Measurements from ENCODE around the gene MRS2. TPM values are rescaled to one million over a fixed set of nuclear protein-coding genes. Genes with fewer than 3 reads are reported as not detected.

Gene MRS2
- polyA plus RNA-seq, 1 of the 3 experiments (the other 2 are of a cell fraction) = 9.4 TPM

- no peak overlapping the region for H3K27ac ChIP-seq (ENCODE audit: low read depth in 2 of 2, low read length in 1 of 2)
- H3K4me3 ChIP-seq (ENCODE audit: low read depth in 2 of 2, low read length in 1 of 2) = no peak overlapping the region
- CTCF ChIA-PET = interaction anchor here (1.0 to 1.5 kb wide), 2 partner anchors 23 to 127 kb away, joined by 4 to 5 read pairs; no protein-coding TSS in a partner anchor
- H3K36me3 ChIP-seq (replicated peaks in 1 of 2; ENCODE audit: control insufficient read depth in 1 of 2, insufficient read depth in 2 of 2, low read length in 1 of 2) = no peaks in the 10 kb centered on the region
- H2AFZ ChIP-seq (ENCODE audit: low read depth) = no peak overlapping the region
- H3K4me2 ChIP-seq = no peak overlapping the region
- TF ChIP-seq NFIC (IDR thresholded peaks at IDR 0.05; ENCODE audit: borderline replicate concordance) (no peak), POLR2AphosphoS5 (IDR thresholded peaks at IDR 0.05; ENCODE audit: low read depth, low read length) (no peak), USF1 (IDR thresholded peaks at IDR 0.05; ENCODE audit: borderline replicate concordance, low read depth) (no peak), TCF12 (IDR thresholded peaks at IDR 0.05) (no peak), FOXJ3 (CRISPR knock-in tag; IDR thresholded peaks at IDR 0.05) (no peak), TEAD4 (IDR thresholded peaks at IDR 0.05; ENCODE audit: borderline replicate concordance, insufficient read depth) (no peak), GABPA (IDR thresholded peaks at IDR 0.05; ENCODE audit: low read depth) (no peak), EZH2phosphoT487 (IDR thresholded peaks at IDR 0.05; ENCODE audit: borderline replicate concordance, low read depth) (no peak), NRF1 (IDR thresholded peaks at IDR 0.05; ENCODE audit: low read depth, low read length) (no peak)
- no peak overlapping the region for H3K9ac ChIP-seq
- no peaks in the 10 kb centered on the region for H3K27me3 ChIP-seq (ENCODE audit: insufficient read depth)
- H3K9me2 ChIP-seq = no peaks in the 10 kb centered on the region
- peaks cover 0 to 4% of the 10 kb centered on the region in 2 experiments; a peak in 1 of 4 replicates for H3K4me1 ChIP-seq (ENCODE audit: control insufficient read depth in 1 of 2, insufficient read depth in 2 of 2, low read depth in 1 of 2, low read length in 1 of 2)
- no peaks in the 10 kb centered on the region for H3F3A ChIP-seq (replicated peaks; ENCODE audit: insufficient read depth)
- WGBS (ENCODE audit: low lambda C conversion rate) = 81% methylated on average over 5 of the region's 5 CpGs
- DNase-seq = no peak
- POLR2A ChIA-PET = no interaction called here
- H3K79me2 ChIP-seq (ENCODE audit: insufficient read depth) = no peaks in the 10 kb centered on the region
- no peaks in the 10 kb centered on the region for H4K20me1 ChIP-seq (ENCODE audit: insufficient read depth)
- H3K9me3 ChIP-seq = no peaks in the 10 kb centered on the region
These were observed 51.7 kb downstream of the MRS2 start for GRCh38 chr6:24454452-24454851.

DNA sequence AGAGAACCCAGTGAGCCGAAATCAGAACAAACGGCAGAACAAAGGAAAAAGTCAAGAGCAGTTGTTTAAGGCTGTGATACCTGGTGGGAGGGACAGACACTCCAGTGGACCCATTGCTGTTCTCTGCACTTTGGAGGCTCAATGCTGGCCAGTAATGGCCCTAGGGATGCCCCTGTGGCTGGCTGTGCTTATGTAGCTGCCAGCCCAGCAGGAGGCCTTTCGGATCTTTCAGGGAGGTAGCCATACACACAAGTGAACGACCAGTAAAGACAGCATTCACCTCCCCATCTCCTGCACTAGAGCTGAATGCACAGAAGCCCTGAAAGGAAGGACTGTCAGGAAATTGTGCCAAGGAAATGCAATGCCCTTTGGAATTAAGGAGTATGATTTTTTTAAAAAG lies 52.3 kb downstream of the MRS2 start:
- H3K36me3 ChIP-seq (replicated peaks in 1 of 2; ENCODE audit: control insufficient read depth in 1 of 2, insufficient read depth in 2 of 2, low read length in 1 of 2) = no peaks in the 10 kb centered on the region
- no peak overlapping the region for H2AFZ ChIP-seq (ENCODE audit: low read depth)
- DNase-seq = no peak
- no peaks in the 10 kb centered on the region for H4K20me1 ChIP-seq (ENCODE audit: insufficient read depth)
- no peak overlapping the region for H3K4me2 ChIP-seq
- H3K79me2 ChIP-seq (ENCODE audit: insufficient read depth) = no peaks in the 10 kb centered on the region
- POLR2A ChIA-PET = no interaction called here
- 94% methylated on average over 4 of the region's 4 CpGs for WGBS (ENCODE audit: low lambda C conversion rate)
- CTCF ChIA-PET = interaction anchor here (1.0 to 1.5 kb wide), 2 partner anchors 24 to 126 kb away, joined by 4 to 5 read pairs; no protein-coding TSS in a partner anchor
- H3K4me1 ChIP-seq (ENCODE audit: control insufficient read depth in 1 of 2, insufficient read depth in 2 of 2, low read depth in 1 of 2, low read length in 1 of 2) = peaks cover 0 to 4% of the 10 kb centered on the region in 2 experiments; a peak in 1 of 4 replicates
- H3K27ac ChIP-seq (ENCODE audit: low read depth in 2 of 2, low read length in 1 of 2) = no peak overlapping the region
- no peak overlapping the region for H3K9ac ChIP-seq
- no peaks in the 10 kb centered on the region for H3K27me3 ChIP-seq (ENCODE audit: insufficient read depth)
- H3F3A ChIP-seq (replicated peaks; ENCODE audit: insufficient read depth) = no peaks in the 10 kb centered on the region
- no peak for TF ChIP-seq RFX5 (IDR thresholded peaks at IDR 0.05; ENCODE audit: low read length)
- TF ChIP-seq ELF1 (IDR thresholded peaks at IDR 0.05) = no peak
- no peak for TF ChIP-seq RAD21 (IDR thresholded peaks at IDR 0.05; ENCODE audit: low read length)
- no peak for TF ChIP-seq SIN3A (IDR thresholded peaks at IDR 0.05; ENCODE audit: borderline replicate concordance, low read depth, low read length)
- TF ChIP-seq EZH2phosphoT487 (IDR thresholded peaks at IDR 0.05; ENCODE audit: borderline replicate concordance, low read depth) = no peak
- TF ChIP-seq POLR2AphosphoS5 (IDR thresholded peaks at IDR 0.05; ENCODE audit: low read depth, low read length) = no peak
- TF ChIP-seq YY1 (IDR thresholded peaks at IDR 0.05; ENCODE audit: low read depth) = no peak
- TF ChIP-seq RCOR1 (IDR thresholded peaks at IDR 0.05; ENCODE audit: low read length) = no peak
- TF ChIP-seq JUND (IDR thresholded peaks at IDR 0.05) = no peak
- no peak for TF ChIP-seq GABPA (IDR thresholded peaks at IDR 0.05; ENCODE audit: low read depth)
- TF ChIP-seq RXRA (IDR thresholded peaks at IDR 0.05; ENCODE audit: borderline replicate concordance, low read depth) = no peak
- no peak for TF ChIP-seq REST (IDR thresholded peaks at IDR 0.05; ENCODE audit: low read depth, low read length)
- no peak for TF ChIP-seq MEF2A (IDR thresholded peaks at IDR 0.05; ENCODE audit: borderline replicate concordance, low read depth)
- no peak for TF ChIP-seq EP300 (IDR thresholded peaks at IDR 0.05; ENCODE audit: borderline replicate concordance in 1 of 2, low read depth in 1 of 2, low read length in 1 of 2)
- no peaks in the 10 kb centered on the region for H3K9me2 ChIP-seq
- H3K4me3 ChIP-seq (ENCODE audit: low read depth in 2 of 2, low read length in 1 of 2) = no peak overlapping the region
- H3K9me3 ChIP-seq = no peaks in the 10 kb centered on the region

Data from SK-N-SH (cell line).